ENCODE measurements around the gene C19orf12. TPM values are rescaled to one million over a fixed set of nuclear protein-coding genes. Genes with fewer than 3 reads are reported as not detected.

C19orf12 gene
- polyA plus RNA-seq, 1 donor from 2014 or later, result 83.8 TPM

DNA sequence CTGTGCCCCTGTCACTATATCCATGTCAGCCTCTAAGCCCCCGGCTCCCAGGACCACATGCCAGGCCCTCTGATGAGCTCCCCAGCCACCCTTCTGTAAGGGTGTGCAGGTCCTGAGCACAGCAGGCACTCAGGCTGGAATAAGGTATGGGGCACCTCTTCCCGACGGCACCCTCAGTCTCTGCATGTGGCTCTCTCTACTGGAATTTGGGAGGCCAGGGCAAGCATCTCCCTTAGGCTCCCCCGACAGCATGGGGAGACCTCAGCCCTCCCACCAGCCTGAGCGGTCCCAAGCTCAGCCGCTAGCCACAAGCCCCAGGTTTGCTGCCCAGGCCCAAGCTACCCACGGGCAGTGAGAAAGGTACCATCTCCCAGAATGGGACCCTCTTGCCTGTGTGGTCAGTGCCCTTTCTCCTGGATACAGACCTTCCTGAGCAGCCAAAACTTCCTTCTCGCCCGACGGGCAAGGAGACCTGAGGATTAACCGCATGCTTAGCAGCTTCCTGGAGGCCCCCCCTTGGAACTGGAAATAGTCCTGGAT lies 22.5 kb upstream of the C19orf12 start:
- Histone ChIP-seq H3K4me2 (ENCODE audit: low read length) (no peak overlapping the region), H3K79me2 (replicated peaks; ENCODE audit: insufficient read depth, low read length) (no peaks in the 10 kb centered on the region), H3F3A (ENCODE audit: insufficient read depth, low read length, poor library complexity, severe bottlenecking) (no peaks in the 10 kb centered on the region), H4K20me1 (ENCODE audit: insufficient read depth) (no peaks in the 10 kb centered on the region), H3K9ac (ENCODE audit: low read length) (no peak overlapping the region), H3K27me3 (ENCODE audit: insufficient read depth, low read depth, low read length) (no peaks in the 10 kb centered on the region), H2AFZ (ENCODE audit: low read depth, low read length) (no peak overlapping the region), H3K36me3 (ENCODE audit: insufficient read depth, low read length) (no peaks in the 10 kb centered on the region), H3K9me3 (ENCODE audit: low read length) (no peaks in the 10 kb centered on the region), H3K27ac (ENCODE audit: low read length) (no peak overlapping the region), H3K9me2 (ENCODE audit: insufficient read depth, low read length) (no peaks in the 10 kb centered on the region), H3K4me3 (ENCODE audit: low read length) (no peak overlapping the region)
- TF ChIP-seq TAF1 (IDR thresholded peaks at IDR 0.05; ENCODE audit: low read depth) (no peak), RAD21 (conservative IDR thresholded peaks at IDR 0.05) (no peak), SMC3 (conservative IDR thresholded peaks at IDR 0.05; ENCODE audit: poor library complexity) (no peak)
- TF ChIP-seq, protein P1, sequence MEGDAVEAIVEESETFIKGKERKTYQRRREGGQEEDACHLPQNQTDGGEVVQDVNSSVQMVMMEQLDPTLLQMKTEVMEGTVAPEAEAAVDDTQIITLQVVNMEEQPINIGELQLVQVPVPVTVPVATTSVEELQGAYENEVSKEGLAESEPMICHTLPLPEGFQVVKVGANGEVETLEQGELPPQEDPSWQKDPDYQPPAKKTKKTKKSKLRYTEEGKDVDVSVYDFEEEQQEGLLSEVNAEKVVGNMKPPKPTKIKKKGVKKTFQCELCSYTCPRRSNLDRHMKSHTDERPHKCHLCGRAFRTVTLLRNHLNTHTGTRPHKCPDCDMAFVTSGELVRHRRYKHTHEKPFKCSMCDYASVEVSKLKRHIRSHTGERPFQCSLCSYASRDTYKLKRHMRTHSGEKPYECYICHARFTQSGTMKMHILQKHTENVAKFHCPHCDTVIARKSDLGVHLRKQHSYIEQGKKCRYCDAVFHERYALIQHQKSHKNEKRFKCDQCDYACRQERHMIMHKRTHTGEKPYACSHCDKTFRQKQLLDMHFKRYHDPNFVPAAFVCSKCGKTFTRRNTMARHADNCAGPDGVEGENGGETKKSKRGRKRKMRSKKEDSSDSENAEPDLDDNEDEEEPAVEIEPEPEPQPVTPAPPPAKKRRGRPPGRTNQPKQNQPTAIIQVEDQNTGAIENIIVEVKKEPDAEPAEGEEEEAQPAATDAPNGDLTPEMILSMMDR (IDR thresholded peaks at IDR 0.05; ENCODE audit: poor library complexity, severe bottlenecking), result no peak
- TF ChIP-seq, protein P2, sequence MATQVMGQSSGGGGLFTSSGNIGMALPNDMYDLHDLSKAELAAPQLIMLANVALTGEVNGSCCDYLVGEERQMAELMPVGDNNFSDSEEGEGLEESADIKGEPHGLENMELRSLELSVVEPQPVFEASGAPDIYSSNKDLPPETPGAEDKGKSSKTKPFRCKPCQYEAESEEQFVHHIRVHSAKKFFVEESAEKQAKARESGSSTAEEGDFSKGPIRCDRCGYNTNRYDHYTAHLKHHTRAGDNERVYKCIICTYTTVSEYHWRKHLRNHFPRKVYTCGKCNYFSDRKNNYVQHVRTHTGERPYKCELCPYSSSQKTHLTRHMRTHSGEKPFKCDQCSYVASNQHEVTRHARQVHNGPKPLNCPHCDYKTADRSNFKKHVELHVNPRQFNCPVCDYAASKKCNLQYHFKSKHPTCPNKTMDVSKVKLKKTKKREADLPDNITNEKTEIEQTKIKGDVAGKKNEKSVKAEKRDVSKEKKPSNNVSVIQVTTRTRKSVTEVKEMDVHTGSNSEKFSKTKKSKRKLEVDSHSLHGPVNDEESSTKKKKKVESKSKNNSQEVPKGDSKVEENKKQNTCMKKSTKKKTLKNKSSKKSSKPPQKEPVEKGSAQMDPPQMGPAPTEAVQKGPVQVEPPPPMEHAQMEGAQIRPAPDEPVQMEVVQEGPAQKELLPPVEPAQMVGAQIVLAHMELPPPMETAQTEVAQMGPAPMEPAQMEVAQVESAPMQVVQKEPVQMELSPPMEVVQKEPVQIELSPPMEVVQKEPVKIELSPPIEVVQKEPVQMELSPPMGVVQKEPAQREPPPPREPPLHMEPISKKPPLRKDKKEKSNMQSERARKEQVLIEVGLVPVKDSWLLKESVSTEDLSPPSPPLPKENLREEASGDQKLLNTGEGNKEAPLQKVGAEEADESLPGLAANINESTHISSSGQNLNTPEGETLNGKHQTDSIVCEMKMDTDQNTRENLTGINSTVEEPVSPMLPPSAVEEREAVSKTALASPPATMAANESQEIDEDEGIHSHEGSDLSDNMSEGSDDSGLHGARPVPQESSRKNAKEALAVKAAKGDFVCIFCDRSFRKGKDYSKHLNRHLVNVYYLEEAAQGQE (IDR thresholded peaks at IDR 0.05; ENCODE audit: borderline replicate concordance), result no peak

DNA sequence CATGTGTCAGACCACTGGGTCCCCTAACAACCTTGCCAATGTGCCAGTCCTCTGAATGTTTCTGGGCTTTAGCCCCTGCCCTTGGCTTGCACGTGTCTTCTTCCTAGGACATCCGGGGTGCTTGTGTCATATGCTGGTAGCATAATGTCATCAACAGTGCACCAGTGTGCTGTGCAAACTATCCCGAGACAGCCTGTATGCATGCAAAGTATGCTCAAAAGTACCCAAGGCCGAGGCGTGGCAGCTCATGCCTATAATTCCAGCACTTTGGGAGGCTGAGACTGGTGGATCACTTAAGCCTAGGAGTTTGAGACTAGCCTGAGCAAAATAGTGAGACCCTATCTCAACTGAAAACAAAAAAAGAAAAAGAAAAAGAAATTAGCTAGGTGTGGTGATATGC lies 20.8 kb upstream of the C19orf12 start:
- no peaks in the 10 kb centered on the region for H3F3A ChIP-seq (ENCODE audit: insufficient read depth, low read length, poor library complexity, severe bottlenecking)

More for the DNA sequence above, 20.8 kb upstream of the C19orf12 start:
- H3K36me3 ChIP-seq (ENCODE audit: insufficient read depth, low read length), result no peaks in the 10 kb centered on the region
- H3K9me2 ChIP-seq (ENCODE audit: insufficient read depth, low read length), result no peaks in the 10 kb centered on the region
- no peak overlapping the region for H3K4me2 ChIP-seq (ENCODE audit: low read length)
- H4K20me1 ChIP-seq (ENCODE audit: insufficient read depth), result no peaks in the 10 kb centered on the region
- H3K79me2 ChIP-seq (replicated peaks; ENCODE audit: insufficient read depth, low read length), result no peaks in the 10 kb centered on the region
- no peak overlapping the region for H3K4me3 ChIP-seq (ENCODE audit: low read length)
- H3K27ac ChIP-seq (ENCODE audit: low read length), result no peak overlapping the region
- no peak overlapping the region for H3K9ac ChIP-seq (ENCODE audit: low read length)
- H3K9me3 ChIP-seq (ENCODE audit: low read length), result no peaks in the 10 kb centered on the region
- no peaks in the 10 kb centered on the region for H3K27me3 ChIP-seq (ENCODE audit: insufficient read depth, low read depth, low read length)
- TF ChIP-seq TAF1 (IDR thresholded peaks at IDR 0.05; ENCODE audit: low read depth) (no peak), POLR2AphosphoS5 (IDR thresholded peaks at IDR 0.05) (no peak), EZH2 (IDR thresholded peaks at IDR 0.05; ENCODE audit: borderline replicate concordance, insufficient read depth, low read length, poor library complexity, severe bottlenecking) (no peak), RAD21 (conservative IDR thresholded peaks at IDR 0.05) (no peak), SMC3 (conservative IDR thresholded peaks at IDR 0.05; ENCODE audit: poor library complexity) (no peak), EP300 (conservative IDR thresholded peaks at IDR 0.05; ENCODE audit: poor library complexity, severe bottlenecking) (no peak), MXI1 (conservative IDR thresholded peaks at IDR 0.05; ENCODE audit: poor library complexity, severe bottlenecking) (no peak)
- TF ChIP-seq, protein P1 (IDR thresholded peaks at IDR 0.05; ENCODE audit: poor library complexity, severe bottlenecking), result no peak
- TF ChIP-seq, protein P2 (IDR thresholded peaks at IDR 0.05; ENCODE audit: borderline replicate concordance), result no peak
- H2AFZ ChIP-seq (ENCODE audit: low read depth, low read length), result no peak overlapping the region

Measured in neural cell (in vitro differentiated cells).